ENCODE results near the gene CRABP1.

- TF ChIP-seq CTCF (IDR thresholded peaks at IDR 0.05; ENCODE audit: insufficient read depth, low read length, poor library complexity, severe bottlenecking) (no peak), EZH2phosphoT487 (conservative IDR thresholded peaks at IDR 0.05; ENCODE audit: low read length) (no peak)
Measured at GRCh38 chr15:78365917-78366316, 25.8 kb downstream of the CRABP1 start.
